ENCODE data around the gene THEMIS2.
"Not testable (repeated sequence)": the region's sequence is repeated elsewhere in the genome, so short reads cannot be mapped to it uniquely, and the experiment has no call there.

THEMIS2 gene

GRCh38 chr1:27872059-27872801 lies at the start of gene THEMIS2:
Gene THEMIS2, plus strand, starts transcription at chr1:27872544. Its CDS starts 28 bp downstream, at chr1:27872572.
- no peak for DNase-seq (ENCODE audit: low read depth)
- no peak for TF ChIP-seq CTCF (IDR thresholded peaks at IDR 0.05; ENCODE audit: control insufficient read depth, insufficient read depth, low read depth, low read length, missing control alignments)
- H3K4me3 ChIP-seq (ENCODE audit: control insufficient read depth, low read depth, low read length): peak within 1 kb of the TSS; percentile 71

- DNase-seq (ENCODE audit: low read depth): no peak
- H3K4me3 ChIP-seq (ENCODE audit: control insufficient read depth, low read depth, low read length): no peak overlapping the region
- no peak for TF ChIP-seq CTCF (IDR thresholded peaks at IDR 0.05; ENCODE audit: control insufficient read depth, insufficient read depth, low read depth, low read length, missing control alignments)
These were observed 48.6 kb upstream of the THEMIS2 start for GRCh38 chr1:27823784-27824183.

DNA sequence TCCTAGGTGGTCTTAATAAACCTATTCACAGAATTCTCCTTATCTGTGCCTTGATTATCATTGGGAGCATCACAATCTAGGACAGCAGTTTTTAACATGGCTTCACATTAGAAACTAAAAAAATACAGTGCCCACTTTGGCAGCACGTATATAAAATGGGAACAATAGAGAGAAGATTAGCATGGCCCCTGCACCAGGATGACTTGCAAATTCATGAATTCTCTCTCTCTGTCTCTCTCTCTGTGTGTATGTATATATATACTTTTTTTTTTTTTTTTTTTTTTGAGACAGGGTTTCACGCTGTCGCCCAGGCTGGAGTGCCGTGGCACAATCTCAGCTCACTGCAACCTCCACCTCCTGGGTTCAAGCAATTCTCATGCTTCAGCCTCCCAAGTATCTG lies 47.9 kb upstream of the THEMIS2 start:
- no peak for TF ChIP-seq CTCF (IDR thresholded peaks at IDR 0.05; ENCODE audit: control insufficient read depth, insufficient read depth, low read depth, low read length, missing control alignments)
- no peak overlapping the region for H3K4me3 ChIP-seq (ENCODE audit: control insufficient read depth, low read depth, low read length)
- DNase-seq (ENCODE audit: low read depth): no peak

GRCh38 chr1:27829339-27829960 lies 42.9 kb upstream of the THEMIS2 start:
- H3K4me3 ChIP-seq (ENCODE audit: control insufficient read depth, low read depth, low read length); DNase-seq (ENCODE audit: low read depth): not testable (repeated sequence)

GRCh38 chr1:27830621-27831440 lies 41.5 kb upstream of the THEMIS2 start, which contains the start of gene PPP1R8:
Gene PPP1R8, plus strand, starts transcription at chr1:27830782. Its CDS starts 54 bp downstream, at chr1:27830836.
- no peak for TF ChIP-seq CTCF (IDR thresholded peaks at IDR 0.05; ENCODE audit: control insufficient read depth, insufficient read depth, low read depth, low read length, missing control alignments)
- DNase-seq (ENCODE audit: low read depth): peak; percentile 80
- peak within 1 kb of the TSS; percentile 89 for H3K4me3 ChIP-seq (ENCODE audit: control insufficient read depth, low read depth, low read length)

- peak overlapping the region; percentile 89 for H3K4me3 ChIP-seq (ENCODE audit: control insufficient read depth, low read depth, low read length)
- TF ChIP-seq CTCF (IDR thresholded peaks at IDR 0.05; ENCODE audit: control insufficient read depth, insufficient read depth, low read depth, low read length, missing control alignments): no peak
- no peak for DNase-seq (ENCODE audit: low read depth)
These were observed 40.6 kb upstream of the THEMIS2 start for GRCh38 chr1:27831568-27832410.

All from AG09309 (cell line).